ENCODE results near the gene LPCAT2.
A peak's percentile ranks its signal among the peaks of the same experiment; 100 is the strongest.

The LPCAT2 gene

GRCh38 chr16:55542459-55543082 lies 33.7 kb downstream of the LPCAT2 start:
- no peak overlapping the region for H3K4me3 ChIP-seq (ENCODE audit: low read length)
- DNase-seq (ENCODE audit: low read depth), result peak; percentile 64
- no peak for TF ChIP-seq CTCF (IDR thresholded peaks at IDR 0.05; ENCODE audit: insufficient read depth, low read depth, low read length, missing control alignments)

GRCh38 chr16:55543472-55543871 lies 34.6 kb downstream of the LPCAT2 start:
- no peak overlapping the region for H3K4me3 ChIP-seq (ENCODE audit: low read length)
- no peak for TF ChIP-seq CTCF (IDR thresholded peaks at IDR 0.05; ENCODE audit: insufficient read depth, low read depth, low read length, missing control alignments)
- DNase-seq (ENCODE audit: low read depth), result peak; percentile 27

- TF ChIP-seq CTCF (IDR thresholded peaks at IDR 0.05; ENCODE audit: insufficient read depth, low read depth, low read length, missing control alignments), result no peak
- DNase-seq (ENCODE audit: low read depth), result peak; percentile 96
- H3K4me3 ChIP-seq (ENCODE audit: low read length), result no peak overlapping the region
Measured at GRCh38 chr16:55552621-55553020, 43.7 kb downstream of the LPCAT2 start.

- no peak overlapping the region for H3K4me3 ChIP-seq (ENCODE audit: low read length)
- DNase-seq (ENCODE audit: low read depth), result peak; percentile 85
- TF ChIP-seq CTCF (IDR thresholded peaks at IDR 0.05; ENCODE audit: insufficient read depth, low read depth, low read length, missing control alignments), result no peak
Measured at GRCh38 chr16:55555436-55555835, 46.6 kb downstream of the LPCAT2 start.

GRCh38 chr16:55557186-55557585 lies 48.3 kb downstream of the LPCAT2 start:
- peak; percentile 87 for DNase-seq (ENCODE audit: low read depth)
- no peak for TF ChIP-seq CTCF (IDR thresholded peaks at IDR 0.05; ENCODE audit: insufficient read depth, low read depth, low read length, missing control alignments)
- H3K4me3 ChIP-seq (ENCODE audit: low read length), result peak overlapping the region; percentile 69

GRCh38 chr16:55559233-55559632 lies 50.4 kb downstream of the LPCAT2 start:
- DNase-seq (ENCODE audit: low read depth), result peak; percentile 69
- TF ChIP-seq CTCF (IDR thresholded peaks at IDR 0.05; ENCODE audit: insufficient read depth, low read depth, low read length, missing control alignments), result no peak
- peak overlapping the region; percentile 69 for H3K4me3 ChIP-seq (ENCODE audit: low read length)

- DNase-seq (ENCODE audit: low read depth), result no peak
Measured at GRCh38 chr16:55559933-55560516, 51.2 kb downstream of the LPCAT2 start.

More at GRCh38 chr16:55559933-55560516, 51.2 kb downstream of the LPCAT2 start:
- no peak overlapping the region for H3K4me3 ChIP-seq (ENCODE audit: low read length)
- no peak for TF ChIP-seq CTCF (IDR thresholded peaks at IDR 0.05; ENCODE audit: insufficient read depth, low read depth, low read length, missing control alignments)
